HG03342 (cell line): Measurements from ENCODE around the gene ZNF43.
A peak's percentile ranks its signal among the peaks of the same experiment; 100 is the strongest.
"Not testable (repeated sequence)": the region's sequence is repeated elsewhere in the genome, so short reads cannot be mapped to it uniquely, and the experiment has no call there.

Experiments used
- ATAC-seq: cut with Tn5 transposase; IDR thresholded peaks from one replicate; pipeline ENCODE4 v1.9.1; 2021; ENCODE audit warnings: mild to moderate bottlenecking, moderate library complexity; ENCODE audit not compliant: unreplicated experiment

The ZNF43 gene

GRCh38 chr19:21835810-21836444, at the start of gene ZNF43:
TSS of gene ZNF43 (minus strand) at chr19:21836182. CDS start at chr19:21836038, 144 bp downstream.
- peak; percentile 94 for ATAC-seq

- ATAC-seq = not testable (repeated sequence)
Observed at GRCh38 chr19:21885516-21885915, 49.5 kb upstream of the ZNF43 start.

- not testable (repeated sequence) for ATAC-seq
Observed at GRCh38 chr19:21884786-21885185, 48.8 kb upstream of the ZNF43 start.

- no peak for ATAC-seq
Observed at GRCh38 chr19:21883516-21883915, 47.5 kb upstream of the ZNF43 start.

- ATAC-seq = not testable (repeated sequence)
Observed at GRCh38 chr19:21880761-21881160, 44.8 kb upstream of the ZNF43 start.

- ATAC-seq = no peak
Observed at GRCh38 chr19:21878646-21879045, 42.7 kb upstream of the ZNF43 start.

GRCh38 chr19:21877976-21878375, 42.0 kb upstream of the ZNF43 start:
- no peak for ATAC-seq

GRCh38 chr19:21876608-21877007, 40.6 kb upstream of the ZNF43 start:
- ATAC-seq = not testable (repeated sequence)

- no peak for ATAC-seq
Observed at GRCh38 chr19:21856773-21857514, 21.0 kb upstream of the ZNF43 start.

- ATAC-seq = peak; percentile 98
Observed at GRCh38 chr19:21851596-21852345, 15.8 kb upstream of the ZNF43 start.

GRCh38 chr19:21850656-21851255, 14.8 kb upstream of the ZNF43 start:
- no peak for ATAC-seq

- ATAC-seq = no peak
Observed at GRCh38 chr19:21848706-21849105, 12.7 kb upstream of the ZNF43 start.

GRCh38 chr19:21843081-21843480, 7.1 kb upstream of the ZNF43 start:
- ATAC-seq = no peak

GRCh38 chr19:21841488-21842097, 5.6 kb upstream of the ZNF43 start:
- ATAC-seq = no peak

- no peak for ATAC-seq
Observed at GRCh38 chr19:21841081-21841480, 5.1 kb upstream of the ZNF43 start.

- ATAC-seq = no peak
Observed at GRCh38 chr19:21839976-21840375, 4.0 kb upstream of the ZNF43 start.

- ATAC-seq = no peak
Observed at GRCh38 chr19:21838646-21839045, 2.7 kb upstream of the ZNF43 start.

GRCh38 chr19:21835429-21835809, 563 bp downstream of the ZNF43 start:
- ATAC-seq = no peak

- ATAC-seq = no peak
Observed at GRCh38 chr19:21833733-21834132, 2.2 kb downstream of the ZNF43 start.

- ATAC-seq = no peak
Observed at GRCh38 chr19:21824679-21825078, 11.3 kb downstream of the ZNF43 start.

GRCh38 chr19:21823224-21823623, 12.8 kb downstream of the ZNF43 start:
- no peak for ATAC-seq
